Measurements from ENCODE around the gene OR8G1.

DNA sequence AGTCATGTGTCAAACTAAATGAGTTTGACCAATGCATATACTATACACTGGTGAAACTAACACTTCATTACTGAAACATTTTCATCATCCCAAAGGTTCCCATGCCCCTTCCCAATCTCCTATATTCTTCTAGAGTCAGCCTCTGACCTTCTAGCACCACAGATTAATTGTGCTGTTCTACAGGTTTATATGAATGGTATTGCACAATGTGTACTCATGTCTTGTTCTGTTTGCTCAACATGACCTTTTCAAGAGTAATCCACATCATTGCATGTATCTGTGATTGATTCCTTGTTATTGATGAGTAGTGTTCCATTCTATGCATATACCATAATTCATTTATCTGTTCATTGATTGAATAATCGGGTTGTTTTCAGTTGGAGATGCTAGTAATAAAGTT, 7.5 kb upstream of the OR8G1 start:
- TF ChIP-seq POLR2A (IDR thresholded peaks at IDR 0.05; ENCODE audit: low read depth, low read length) (no peak), MTA3 (IDR thresholded peaks at IDR 0.05; ENCODE audit: borderline replicate concordance, low read length) (no peak), NFYB (IDR thresholded peaks at IDR 0.05; ENCODE audit: insufficient read depth, low read depth, low read length) (no peak), RAD21 (IDR thresholded peaks at IDR 0.05; ENCODE audit: insufficient read depth, low read depth, low read length) (no peak), FOXK2 (IDR thresholded peaks at IDR 0.05) (no peak), SP1 (IDR thresholded peaks at IDR 0.05; ENCODE audit: low read depth, low read length) (no peak), POLR2AphosphoS5 (IDR thresholded peaks at IDR 0.05; ENCODE audit: low read length) (no peak), FOS (IDR thresholded peaks at IDR 0.05; ENCODE audit: borderline replicate concordance, extremely low read depth, insufficient read length) (no peak)
- TF ChIP-seq, protein P1, sequence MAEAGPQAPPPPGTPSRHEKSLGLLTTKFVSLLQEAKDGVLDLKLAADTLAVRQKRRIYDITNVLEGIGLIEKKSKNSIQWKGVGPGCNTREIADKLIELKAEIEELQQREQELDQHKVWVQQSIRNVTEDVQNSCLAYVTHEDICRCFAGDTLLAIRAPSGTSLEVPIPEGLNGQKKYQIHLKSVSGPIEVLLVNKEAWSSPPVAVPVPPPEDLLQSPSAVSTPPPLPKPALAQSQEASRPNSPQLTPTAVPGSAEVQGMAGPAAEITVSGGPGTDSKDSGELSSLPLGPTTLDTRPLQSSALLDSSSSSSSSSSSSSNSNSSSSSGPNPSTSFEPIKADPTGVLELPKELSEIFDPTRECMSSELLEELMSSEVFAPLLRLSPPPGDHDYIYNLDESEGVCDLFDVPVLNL (IDR thresholded peaks at IDR 0.05; ENCODE audit: low read depth, low read length), result no peak
- TF ChIP-seq, protein P2, sequence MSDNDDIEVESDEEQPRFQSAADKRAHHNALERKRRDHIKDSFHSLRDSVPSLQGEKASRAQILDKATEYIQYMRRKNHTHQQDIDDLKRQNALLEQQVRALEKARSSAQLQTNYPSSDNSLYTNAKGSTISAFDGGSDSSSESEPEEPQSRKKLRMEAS (IDR thresholded peaks at IDR 0.05; ENCODE audit: low read depth, low read length), result no peak
- TF ChIP-seq, protein P3, sequence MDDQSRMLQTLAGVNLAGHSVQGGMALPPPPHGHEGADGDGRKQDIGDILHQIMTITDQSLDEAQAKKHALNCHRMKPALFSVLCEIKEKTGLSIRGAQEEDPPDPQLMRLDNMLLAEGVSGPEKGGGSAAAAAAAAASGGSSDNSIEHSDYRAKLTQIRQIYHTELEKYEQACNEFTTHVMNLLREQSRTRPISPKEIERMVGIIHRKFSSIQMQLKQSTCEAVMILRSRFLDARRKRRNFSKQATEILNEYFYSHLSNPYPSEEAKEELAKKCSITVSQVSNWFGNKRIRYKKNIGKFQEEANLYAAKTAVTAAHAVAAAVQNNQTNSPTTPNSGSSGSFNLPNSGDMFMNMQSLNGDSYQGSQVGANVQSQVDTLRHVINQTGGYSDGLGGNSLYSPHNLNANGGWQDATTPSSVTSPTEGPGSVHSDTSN (IDR thresholded peaks at IDR 0.05; ENCODE audit: insufficient replicate concordance, low read depth, low read length), result no peak
- TF ChIP-seq, protein P4, sequence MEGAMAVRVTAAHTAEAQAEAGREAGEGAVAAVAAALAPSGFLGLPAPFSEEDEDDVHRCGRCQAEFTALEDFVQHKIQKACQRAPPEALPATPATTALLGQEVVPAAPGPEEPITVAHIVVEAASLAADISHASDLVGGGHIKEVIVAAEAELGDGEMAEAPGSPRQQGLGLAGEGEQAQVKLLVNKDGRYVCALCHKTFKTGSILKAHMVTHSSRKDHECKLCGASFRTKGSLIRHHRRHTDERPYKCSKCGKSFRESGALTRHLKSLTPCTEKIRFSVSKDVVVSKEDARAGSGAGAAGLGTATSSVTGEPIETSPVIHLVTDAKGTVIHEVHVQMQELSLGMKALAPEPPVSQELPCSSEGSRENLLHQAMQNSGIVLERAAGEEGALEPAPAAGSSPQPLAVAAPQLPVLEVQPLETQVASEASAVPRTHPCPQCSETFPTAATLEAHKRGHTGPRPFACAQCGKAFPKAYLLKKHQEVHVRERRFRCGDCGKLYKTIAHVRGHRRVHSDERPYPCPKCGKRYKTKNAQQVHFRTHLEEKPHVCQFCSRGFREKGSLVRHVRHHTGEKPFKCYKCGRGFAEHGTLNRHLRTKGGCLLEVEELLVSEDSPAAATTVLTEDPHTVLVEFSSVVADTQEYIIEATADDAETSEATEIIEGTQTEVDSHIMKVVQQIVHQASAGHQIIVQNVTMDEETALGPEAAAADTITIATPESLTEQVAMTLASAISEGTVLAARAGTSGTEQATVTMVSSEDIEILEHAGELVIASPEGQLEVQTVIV (IDR thresholded peaks at IDR 0.05; ENCODE audit: borderline replicate concordance, partially characterized antibody), result no peak
- TF ChIP-seq, protein P5, sequence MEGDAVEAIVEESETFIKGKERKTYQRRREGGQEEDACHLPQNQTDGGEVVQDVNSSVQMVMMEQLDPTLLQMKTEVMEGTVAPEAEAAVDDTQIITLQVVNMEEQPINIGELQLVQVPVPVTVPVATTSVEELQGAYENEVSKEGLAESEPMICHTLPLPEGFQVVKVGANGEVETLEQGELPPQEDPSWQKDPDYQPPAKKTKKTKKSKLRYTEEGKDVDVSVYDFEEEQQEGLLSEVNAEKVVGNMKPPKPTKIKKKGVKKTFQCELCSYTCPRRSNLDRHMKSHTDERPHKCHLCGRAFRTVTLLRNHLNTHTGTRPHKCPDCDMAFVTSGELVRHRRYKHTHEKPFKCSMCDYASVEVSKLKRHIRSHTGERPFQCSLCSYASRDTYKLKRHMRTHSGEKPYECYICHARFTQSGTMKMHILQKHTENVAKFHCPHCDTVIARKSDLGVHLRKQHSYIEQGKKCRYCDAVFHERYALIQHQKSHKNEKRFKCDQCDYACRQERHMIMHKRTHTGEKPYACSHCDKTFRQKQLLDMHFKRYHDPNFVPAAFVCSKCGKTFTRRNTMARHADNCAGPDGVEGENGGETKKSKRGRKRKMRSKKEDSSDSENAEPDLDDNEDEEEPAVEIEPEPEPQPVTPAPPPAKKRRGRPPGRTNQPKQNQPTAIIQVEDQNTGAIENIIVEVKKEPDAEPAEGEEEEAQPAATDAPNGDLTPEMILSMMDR (IDR thresholded peaks at IDR 0.05 in 2 of 3, conservative IDR thresholded peaks at IDR 0.05 in 1 of 3; ENCODE audit: control insufficient read depth in 2 of 3, extremely low read depth in 1 of 3, insufficient read depth in 1 of 3, low read depth in 3 of 3, low read length in 3 of 3), result no peak
- TF ChIP-seq, protein P6, sequence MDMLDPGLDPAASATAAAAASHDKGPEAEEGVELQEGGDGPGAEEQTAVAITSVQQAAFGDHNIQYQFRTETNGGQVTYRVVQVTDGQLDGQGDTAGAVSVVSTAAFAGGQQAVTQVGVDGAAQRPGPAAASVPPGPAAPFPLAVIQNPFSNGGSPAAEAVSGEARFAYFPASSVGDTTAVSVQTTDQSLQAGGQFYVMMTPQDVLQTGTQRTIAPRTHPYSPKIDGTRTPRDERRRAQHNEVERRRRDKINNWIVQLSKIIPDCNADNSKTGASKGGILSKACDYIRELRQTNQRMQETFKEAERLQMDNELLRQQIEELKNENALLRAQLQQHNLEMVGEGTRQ (IDR thresholded peaks at IDR 0.05; ENCODE audit: borderline replicate concordance, low read depth, low read length), result no peak
